K562 (cell line): ENCODE measurements around the gene DMBT1. TPM values are rescaled to one million over a fixed set of nuclear protein-coding genes. Genes with fewer than 3 reads are reported as not detected.

Experiments used
- CEBPB ChIP-seq: fragments of 450-650 bp; IDR thresholded peaks from 2 replicates; pipeline ENCODE4 v1.6.1; 2016; ENCODE audit warnings: missing genetic modification characterization, missing compliant biosample characterization
- E4F1 ChIP-seq: fragments of 250-450 bp; sonication (Bioruptor Pico); IDR thresholded peaks from 2 replicates; pipeline ENCODE4 v1.5.0; 2021; ENCODE audit warnings: mild to moderate bottlenecking, borderline replicate concordance
- KLF1 ChIP-seq: fragments of 450-650 bp; IDR thresholded peaks from 2 replicates; pipeline ENCODE4 v1.6.1; 2016; ENCODE audit warnings: missing genetic modification characterization, missing compliant biosample characterization
- KLF10 ChIP-seq: fragments of 250-450 bp; sonication (Bioruptor Pico); IDR thresholded peaks from 2 replicates; pipeline ENCODE4 v1.6.1; 2021; ENCODE audit warnings: matching md5 sums
- NR2C1 ChIP-seq, 2 experiments: fragments of 450-650 bp; IDR thresholded peaks; 2 replicates each; pipeline ENCODE4 v1.6.1; 2017; ENCODE audit warnings: mild to moderate bottlenecking in 2 of 2, antibody characterized with exemption in 1 of 2, inconsistent platforms in 1 of 2, missing compliant biosample characterization in 1 of 2, missing genetic modification characterization in 1 of 2
- ZNF239 ChIP-seq: fragments of 250-450 bp; sonication (Bioruptor Pico); IDR thresholded peaks from 2 replicates; pipeline ENCODE4 v1.4.0; 2020; ENCODE audit warnings: mild to moderate bottlenecking
- ZNF282 ChIP-seq: sonication (generic); formaldehyde crosslinking; IDR thresholded peaks from 2 replicates; pipeline ENCODE4 v1.8.1; 2023; ENCODE audit warnings: missing genetic modification reagents
- ZNF699 ChIP-seq: fragments of 250-450 bp; sonication (Bioruptor Pico); IDR thresholded peaks from 2 replicates; pipeline ENCODE4 v1.8.0; 2021; ENCODE audit warnings: mild to moderate bottlenecking, moderate library complexity; ENCODE audit not compliant: insufficient replicate concordance
- ZNF707 ChIP-seq: fragments of 250-450 bp; sonication (Bioruptor Pico); conservative IDR thresholded peaks from 2 replicates; pipeline ENCODE4 v1.8.0; 2022; ENCODE audit warnings: inconsistent platforms, mild to moderate bottlenecking, moderate library complexity
- polyA plus RNA-seq, 8 experiments: library from polyadenylated mRNA; depleted of rRNA in 4 of 8; stranded (reverse) in 5 of 8; unstranded in 3 of 8; fragments of >200 nt; fragmentation: Nextera tagmentation in 2 of 8; fragmentation: Illumina TruSeq in 1 of 8; extraction: Ambion mirVana in 2 of 8; extraction: Trizol in 1 of 8; gene quantifications; 2 replicates each; pipeline versions ENCODE4 v1.2.1 to v1.2.3, GENCODE V29; 2011 to 2014; ENCODE audit warnings: inconsistent platforms in 1 of 8, missing spikeins in 1 of 8
- total RNA-seq, 7 experiments: library from RNA; depleted of rRNA in 6 of 7; stranded (reverse); fragments of >200 nt in 6 of 7; fragmentation: Illumina TruSeq in 2 of 7; extraction: Trizol in 2 of 7; gene quantifications; 2 replicates each; pipeline versions ENCODE4 v1.2.1 to v1.2.3, GENCODE V29; 2011 to 2021; ENCODE audit warnings: low replicate concordance in 1 of 7
- TF ChIP-seq, protein P1 (sequence below): fragments of 450-650 bp; IDR thresholded peaks from 2 replicates; pipeline ENCODE4 v1.6.1; 2016; ENCODE audit warnings: low read depth, mild to moderate bottlenecking, moderate library complexity

Gene DMBT1
- total and polyA plus RNA-seq, 9 of the 15 experiments (the other 6 are each of a cell fraction or from before 2014, with no cell fraction given) = 0.01 to 0.07 TPM; not detected in 7

DNA sequence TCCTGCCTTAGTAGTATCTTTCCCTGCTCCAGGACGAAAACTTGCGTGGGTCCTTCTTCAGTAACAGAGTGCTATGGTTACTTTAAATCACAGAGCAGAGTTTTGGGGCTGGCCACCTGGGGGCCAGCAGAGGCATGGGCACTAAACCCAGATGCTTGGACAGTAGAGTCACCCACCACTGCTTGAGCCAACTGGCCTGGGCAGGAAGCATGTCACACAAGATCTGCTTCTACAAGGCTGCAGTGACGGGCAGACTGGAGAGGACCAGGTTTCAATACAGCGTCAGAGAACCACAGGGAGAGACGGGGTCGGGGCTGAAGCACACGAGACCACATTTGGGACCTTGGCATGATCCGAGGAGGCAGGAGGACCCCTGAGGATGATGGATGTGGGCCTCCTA lies 14.3 kb upstream of the DMBT1 start (continued):
- TF ChIP-seq, protein P1, sequence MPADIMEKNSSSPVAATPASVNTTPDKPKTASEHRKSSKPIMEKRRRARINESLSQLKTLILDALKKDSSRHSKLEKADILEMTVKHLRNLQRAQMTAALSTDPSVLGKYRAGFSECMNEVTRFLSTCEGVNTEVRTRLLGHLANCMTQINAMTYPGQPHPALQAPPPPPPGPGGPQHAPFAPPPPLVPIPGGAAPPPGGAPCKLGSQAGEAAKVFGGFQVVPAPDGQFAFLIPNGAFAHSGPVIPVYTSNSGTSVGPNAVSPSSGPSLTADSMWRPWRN = no peak
- TF ChIP-seq ZNF239 (CRISPR knock-in tag) = no peak
- no peak for TF ChIP-seq KLF1
- no peak for TF ChIP-seq CEBPB (tag)
- no peak for TF ChIP-seq ZNF699
- no peak for TF ChIP-seq ZNF282 (CRISPR knock-in tag)
- no peak for TF ChIP-seq E4F1 (CRISPR knock-in tag)
- TF ChIP-seq KLF10 (CRISPR knock-in tag) = no peak
- TF ChIP-seq ZNF707 (CRISPR knock-in tag) = no peak
- no peak for TF ChIP-seq NR2C1 (IDR thresholded peaks at IDR 0.05)
- no peak for TF ChIP-seq NR2C1 (tag; IDR thresholded peaks at IDR 0.05)
- TF ChIP-seq, all 486 proteins: peak for 0
